Astrocyte of the hippocampus (primary cell): Measurements from ENCODE around the gene PFDN5.

ENCODE experiments used
- DNase-seq: peaks from one replicate; pipeline ENCODE4 v3.0.0; 2011; ENCODE audit warnings: low read depth, low spot score

The PFDN5 gene

DNA sequence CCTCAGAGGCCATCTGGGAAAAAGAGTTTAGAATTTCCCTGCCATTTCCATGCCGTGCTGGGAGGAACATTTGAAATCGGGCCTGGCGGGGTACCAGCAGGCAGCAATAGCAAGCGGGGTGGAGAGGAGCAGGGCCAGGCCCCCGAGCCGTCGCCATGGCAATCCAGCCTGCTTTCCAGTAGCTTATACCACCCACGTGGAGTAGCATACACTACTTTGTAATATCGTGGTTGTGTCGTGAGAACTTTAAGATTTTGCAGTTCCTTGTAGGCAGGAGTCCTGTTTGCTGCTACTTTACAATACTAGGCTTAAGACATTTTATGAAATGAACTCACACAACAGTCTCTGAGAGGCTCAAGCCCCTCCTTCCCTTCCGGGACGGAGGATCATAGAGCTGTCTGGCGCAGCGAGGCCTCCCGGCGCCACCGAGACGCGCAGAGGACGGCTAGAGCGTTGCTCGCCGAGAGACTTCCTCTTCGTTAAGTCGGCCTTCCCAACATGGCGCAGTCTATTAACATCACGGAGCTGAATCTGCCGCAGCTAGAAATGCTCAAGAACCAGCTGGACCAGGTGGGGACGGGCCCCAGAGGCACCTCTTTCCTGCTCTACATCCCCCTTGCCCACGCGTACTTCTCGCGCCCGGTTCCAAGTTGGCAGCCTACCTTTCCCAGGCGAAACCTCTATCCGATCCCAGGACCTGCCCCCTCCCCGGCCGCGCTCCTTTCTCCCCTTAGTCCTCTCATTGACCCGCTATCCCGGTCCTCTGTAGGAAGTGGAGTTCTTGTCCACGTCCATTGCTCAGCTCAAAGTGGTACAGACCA is at the start of gene PFDN5:
Gene PFDN5, plus strand, starts transcription at position 473 of the 821 bp plus-strand sequence. Its CDS starts 26 bp downstream, at position 499.
- peak; percentile 96 for DNase-seq

DNA sequence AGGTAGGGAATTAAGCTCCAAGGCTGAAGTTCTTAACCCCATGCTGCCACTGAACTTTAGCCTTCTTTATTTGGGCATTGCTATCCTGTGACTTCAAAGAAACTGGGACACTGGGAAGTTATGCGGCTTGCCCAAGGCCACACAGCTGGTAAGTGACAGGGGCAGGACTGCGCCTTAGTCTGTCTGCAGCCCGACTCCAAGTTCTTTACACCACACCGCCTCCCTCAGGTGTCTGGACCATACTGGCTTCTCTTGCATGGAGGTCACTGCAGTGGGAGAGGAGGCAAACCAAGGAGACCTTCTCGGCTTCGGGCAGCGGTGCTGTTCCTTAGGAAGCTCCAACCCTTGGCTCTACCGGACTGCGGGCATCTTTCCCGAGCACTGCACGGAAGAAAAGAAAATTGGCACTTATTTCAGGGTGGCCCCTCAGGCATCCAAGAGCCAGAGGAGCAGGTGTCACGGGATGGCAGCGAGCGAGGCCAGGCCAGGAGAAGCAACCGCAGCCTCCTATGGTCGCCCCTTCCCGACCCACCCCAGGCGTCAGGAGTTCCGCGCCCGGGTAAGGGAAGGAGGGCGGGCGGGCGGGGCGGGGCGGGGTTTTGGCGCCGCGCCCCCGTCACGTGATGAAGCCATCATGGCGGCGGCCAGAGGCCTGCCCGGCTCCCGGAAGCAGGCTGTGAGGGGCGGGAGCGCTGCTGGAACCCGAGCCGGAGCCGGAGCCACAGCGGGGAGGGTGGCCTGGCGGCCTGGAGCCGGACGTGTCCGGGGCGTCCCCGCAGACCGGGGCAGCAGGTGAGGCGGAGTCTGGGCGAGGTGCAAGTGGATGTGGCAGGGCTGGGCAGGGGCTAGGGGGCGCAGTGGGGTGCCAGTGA is 43.6 kb upstream of the PFDN5 start:
- DNase-seq: peak; percentile 90

DNA sequence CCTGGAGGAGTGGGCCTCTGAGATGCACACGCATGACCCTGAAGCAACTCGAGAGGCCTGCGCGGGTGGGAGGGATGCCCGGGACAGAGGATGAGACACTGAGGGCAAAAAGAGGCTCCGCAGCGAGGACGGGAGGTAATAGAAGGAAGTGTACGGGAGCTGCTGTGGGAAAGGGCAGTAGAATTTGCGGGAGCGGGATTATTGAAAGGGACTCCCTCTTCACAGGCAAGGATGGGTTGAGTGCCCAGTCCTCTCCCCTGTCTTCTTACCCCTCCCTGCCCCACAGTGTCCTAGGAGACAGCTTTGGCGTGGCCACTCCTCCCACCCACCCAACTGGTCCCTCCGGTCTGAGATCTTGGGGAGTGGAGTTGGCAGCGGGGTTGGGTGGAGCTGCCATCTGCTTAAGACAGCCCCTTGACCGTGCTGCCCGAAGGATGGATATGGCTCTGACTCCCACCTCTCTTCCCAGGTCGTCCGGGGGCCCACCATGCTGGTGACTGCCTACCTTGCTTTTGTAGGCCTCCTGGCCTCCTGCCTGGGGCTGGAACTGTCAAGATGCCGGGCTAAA is 42.9 kb upstream of the PFDN5 start:
- DNase-seq: no peak

DNA sequence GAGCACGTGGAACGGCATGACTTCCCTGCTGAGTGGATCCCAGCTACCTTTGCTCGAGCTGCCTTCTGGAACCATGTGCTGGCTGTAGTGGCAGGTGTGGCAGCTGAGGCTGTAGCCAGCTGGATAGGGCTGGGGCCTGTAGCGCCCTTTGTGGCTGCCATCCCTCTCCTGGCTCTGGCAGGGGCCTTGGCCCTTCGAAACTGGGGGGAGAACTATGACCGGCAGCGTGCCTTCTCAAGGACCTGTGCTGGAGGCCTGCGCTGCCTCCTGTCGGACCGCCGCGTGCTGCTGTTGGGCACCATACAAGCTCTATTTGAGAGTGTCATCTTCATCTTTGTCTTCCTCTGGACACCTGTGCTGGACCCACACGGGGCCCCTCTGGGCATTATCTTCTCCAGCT is 42.0 kb upstream of the PFDN5 start:
- DNase-seq: no peak

DNA sequence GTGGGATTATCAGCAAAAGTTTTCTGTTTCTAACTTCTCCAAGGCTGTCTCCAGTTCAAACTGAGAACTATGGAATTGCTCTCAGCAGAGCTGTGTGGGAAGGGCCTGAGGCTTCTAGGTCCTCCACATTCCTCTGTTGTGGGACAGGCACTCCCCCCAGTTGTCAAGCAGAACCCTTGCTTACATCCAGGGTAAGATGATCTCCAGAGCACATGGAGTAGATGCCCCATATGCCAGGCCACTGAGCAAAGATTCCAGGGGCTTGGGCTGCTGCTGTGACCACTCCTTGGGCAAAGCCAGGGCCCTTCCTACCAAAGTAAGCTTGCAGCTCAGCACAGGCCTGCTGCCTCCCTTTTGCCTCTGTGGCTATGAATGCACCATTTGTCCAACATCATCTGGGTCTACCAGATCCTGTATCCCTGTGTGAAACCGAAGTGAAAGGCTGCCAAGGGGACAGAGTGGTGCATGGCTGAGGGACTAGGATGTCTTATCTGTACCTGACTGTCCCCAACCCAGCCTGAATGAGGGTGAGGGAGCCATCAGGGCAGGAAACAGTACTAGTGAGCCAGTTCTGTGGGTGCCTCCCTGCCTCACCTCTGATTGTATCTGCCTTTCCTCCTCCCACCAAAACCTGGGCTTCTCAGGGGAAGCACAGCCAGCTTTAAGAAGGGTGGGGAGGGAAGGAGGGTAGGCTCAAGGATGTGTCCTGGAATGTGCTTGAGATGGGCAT is 40.4 kb upstream of the PFDN5 start:
- DNase-seq: no peak

DNA sequence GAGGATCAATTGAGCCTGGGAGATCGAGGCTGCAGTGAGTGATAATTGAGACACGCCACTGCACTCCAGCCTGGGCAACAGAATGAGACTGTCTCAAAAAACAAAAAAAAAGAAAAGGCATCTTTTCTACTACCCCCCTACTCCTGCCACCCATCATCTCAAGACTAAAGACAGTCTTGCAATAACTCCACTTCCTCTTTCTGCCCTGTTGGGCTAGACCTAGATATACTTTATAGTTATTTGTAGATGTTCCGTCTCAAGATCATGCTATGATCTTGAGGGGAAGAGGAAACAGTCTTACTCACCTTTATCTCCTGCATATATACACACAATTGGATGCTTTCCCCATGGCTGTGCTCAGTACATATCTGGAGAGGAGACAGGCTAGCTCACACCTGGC is 39.3 kb upstream of the PFDN5 start:
- no peak for DNase-seq

DNA sequence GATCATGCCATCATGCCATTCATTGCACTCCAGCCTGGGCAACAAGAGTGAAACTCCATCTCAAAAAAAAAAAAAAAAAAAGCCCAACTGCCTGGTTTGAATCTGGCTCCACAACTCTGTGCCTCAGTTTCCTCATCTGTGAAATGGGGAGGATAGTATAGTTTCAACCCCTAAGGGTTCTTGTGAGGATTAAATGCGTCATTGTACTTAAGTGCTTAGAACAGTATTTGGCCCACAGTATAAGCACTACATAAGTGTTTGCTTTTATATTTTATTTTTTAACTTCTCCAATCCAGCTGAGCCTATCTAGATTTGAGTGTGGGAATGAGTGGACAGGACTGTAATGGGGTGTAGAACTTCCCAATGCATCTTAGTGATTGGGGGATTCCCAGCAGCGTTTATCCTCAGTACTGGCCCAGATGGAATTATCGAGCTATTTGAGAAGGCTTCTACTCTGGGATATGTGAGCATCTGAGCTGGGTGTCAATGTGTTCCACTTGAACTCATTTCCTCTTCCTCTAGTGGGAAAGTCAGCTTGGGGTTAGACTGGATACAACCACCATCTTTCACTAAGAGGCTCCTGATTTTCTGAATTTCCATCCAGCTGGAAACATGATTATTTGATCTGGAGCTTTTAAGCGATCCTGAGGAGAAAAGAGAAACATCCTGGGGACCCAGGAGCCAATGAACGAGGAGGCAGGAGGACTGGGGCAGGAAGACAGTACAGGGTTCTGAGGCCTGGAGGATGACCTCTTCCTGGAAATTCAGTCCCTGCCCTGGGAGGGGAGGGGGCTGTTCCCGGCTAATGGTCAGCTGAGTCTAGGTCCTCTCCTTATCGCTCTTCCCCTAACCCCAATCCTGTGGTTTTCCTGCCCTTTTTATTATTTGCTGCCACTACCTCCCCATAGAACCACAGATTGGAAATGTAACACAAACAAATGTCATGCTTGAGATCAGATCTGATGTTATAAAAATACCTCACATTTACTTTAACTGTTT is 36.5 kb upstream of the PFDN5 start:
- DNase-seq: no peak

DNA sequence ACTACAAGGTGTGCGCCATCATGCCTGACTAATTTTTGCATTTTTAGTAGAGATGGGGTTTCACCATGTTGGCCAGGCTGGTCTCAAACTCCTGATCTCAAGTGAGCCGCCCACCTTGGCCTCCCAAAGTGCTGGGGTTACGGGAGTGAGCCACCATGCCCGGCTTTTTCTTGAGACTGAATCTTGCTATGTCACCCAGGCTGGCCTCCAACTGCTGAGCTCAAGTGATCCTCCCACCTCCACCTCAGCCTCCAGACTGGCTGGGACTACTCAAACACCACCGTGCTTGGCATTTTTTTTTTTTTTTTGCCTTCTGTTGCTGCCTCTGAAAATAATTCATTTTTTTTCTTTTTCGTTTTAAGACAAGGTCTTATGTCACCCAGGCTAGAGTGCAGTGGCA is 35.5 kb upstream of the PFDN5 start:
- no peak for DNase-seq

DNA sequence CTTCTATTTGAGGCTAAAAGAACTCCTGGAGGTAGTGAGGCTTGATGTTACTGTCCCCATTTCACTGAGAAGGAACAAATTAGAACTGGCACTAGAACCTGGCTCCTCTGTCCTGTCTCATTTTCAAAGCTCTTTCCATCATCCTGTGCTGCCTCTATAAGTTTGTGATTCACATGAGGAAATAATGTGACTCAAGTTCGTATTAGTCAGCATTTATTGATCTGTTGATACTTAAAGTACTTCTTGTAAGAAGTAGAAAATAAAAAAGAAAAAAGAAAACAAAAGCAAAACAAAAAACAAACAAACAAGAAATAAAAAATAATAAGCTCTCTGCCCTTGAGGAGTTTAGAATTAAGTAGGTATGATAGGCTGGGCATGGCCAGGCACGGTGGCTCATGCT is 29.6 kb upstream of the PFDN5 start:
- no peak for DNase-seq

DNA sequence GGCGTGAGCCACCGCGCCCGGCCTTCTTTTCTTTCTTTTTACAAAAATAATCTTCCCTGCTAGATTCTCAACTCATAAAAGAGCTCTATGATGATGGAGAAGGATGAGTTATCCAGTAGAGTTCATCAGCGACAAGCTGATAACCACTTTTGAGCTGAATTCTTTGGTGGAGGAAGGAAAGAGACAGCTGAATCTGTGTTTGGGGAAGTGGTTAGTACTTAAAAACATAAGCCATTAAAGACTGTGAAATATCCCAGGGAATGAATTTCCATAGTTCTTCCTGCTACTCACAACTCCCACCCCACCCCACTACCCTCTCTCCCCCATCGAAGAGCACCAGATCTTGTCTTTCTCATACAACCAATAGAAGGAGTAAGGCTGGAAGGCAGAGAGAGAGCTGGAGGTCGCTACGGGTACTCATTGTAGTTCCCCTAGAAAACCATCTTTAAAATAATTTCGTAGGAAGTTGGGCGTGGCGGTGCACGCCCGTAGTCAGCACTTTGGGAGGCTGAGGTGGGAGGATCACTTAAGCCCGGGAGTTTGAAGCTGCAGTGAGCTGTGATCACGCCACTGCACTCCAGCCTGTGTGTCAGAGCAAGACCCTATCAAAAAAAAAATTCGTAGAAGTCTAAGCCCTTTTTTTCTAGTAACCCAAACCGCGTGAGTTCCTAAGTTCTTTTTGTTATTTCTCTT is 27.9 kb upstream of the PFDN5 start:
- DNase-seq: no peak

DNA sequence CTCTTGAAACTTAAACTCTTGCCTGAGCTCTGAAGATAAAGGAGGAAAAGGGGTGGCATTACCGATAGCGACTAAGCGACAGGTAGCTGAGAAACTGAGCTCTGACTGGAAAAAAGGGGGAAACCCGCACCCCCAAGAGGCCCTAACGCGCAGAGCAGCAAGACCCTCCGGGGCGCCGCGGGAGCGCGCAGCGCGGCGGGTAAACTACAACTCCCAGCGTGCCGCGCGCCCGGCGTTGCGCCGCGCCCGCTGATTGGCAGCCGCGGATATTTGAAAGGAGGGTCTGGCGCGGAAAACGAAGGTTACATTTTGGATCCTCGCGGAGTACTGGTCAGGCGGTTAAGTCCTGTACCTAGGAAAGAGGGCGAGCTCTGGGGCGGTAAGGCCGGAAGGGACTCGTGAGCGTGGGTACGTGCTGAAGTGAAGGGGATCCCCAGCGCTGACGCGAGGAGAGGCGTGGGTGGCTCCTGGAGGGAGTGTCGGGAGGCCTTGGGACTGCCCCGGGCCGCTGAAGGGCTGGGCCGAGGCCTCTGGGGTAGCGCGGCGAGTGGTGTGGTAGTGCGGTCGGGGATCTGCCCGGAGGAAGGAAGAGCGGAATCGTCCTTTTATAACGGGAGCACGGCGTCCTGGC is 27.2 kb upstream of the PFDN5 start, which contains the start of gene ESPL1:
Gene ESPL1, plus strand, starts transcription at position 301 of the 631 bp plus-strand sequence. CDS start 468 bp downstream, outside the sequence.
- DNase-seq: peak; percentile 89

DNA sequence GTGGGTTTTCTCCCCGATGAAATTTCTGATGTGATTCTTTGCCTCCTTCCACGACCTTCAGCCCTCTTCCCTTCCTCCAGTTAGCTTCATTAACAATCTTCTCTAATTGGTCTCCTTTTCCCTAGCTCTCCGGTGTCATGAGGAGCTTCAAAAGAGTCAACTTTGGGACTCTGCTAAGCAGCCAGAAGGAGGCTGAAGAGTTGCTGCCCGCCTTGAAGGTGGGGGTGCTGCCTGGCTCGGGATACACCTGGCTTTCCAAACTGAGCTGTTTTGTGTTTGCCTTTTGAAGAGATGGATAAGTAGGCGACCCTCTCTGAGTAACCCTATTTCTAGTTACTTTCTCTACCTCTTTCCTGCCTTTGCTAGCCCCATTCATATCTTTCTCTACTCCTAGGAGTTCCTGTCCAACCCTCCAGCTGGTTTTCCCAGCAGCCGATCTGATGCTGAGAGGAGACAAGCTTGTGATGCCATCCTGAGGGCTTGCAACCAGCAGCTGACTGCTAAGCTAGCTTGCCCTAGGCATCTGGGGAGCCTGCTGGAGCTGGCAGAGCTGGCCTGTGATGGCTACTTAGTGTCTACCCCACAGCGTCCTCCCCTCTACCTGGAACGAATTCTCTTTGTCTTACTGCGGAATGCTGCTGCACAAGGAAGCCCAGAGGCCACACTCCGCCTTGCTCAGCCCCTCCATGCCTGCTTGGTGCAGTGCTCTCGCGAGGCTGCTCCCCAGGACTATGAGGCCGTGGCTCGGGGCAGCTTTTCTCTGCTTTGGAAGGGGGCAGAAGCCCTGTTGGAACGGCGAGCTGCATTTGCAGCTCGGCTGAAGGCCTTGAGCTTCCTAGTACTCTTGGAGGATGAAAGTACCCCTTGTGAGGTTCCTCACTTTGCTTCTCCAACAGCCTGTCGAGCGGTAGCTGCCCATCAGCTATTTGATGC is 26.4 kb upstream of the PFDN5 start:
- DNase-seq: no peak

DNA sequence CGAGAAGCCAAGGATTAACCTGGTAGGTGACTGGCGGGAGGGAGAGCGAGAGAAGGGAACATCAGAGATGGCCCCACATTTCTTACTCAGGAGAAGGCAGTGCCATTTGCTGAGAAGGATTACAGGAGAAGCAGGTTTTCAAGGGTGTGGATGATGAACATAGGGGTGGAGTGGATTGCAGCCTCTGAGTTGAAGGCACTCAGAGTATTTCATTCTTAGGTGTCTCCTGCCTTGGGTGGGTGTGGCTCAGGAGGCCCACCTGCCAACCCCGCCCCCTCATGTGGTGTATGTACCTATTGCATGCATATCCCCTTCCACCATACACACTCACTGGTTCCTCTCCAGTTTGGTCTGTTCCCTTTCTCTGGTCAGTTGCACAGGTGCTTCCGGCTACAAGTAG is 20.9 kb upstream of the PFDN5 start:
- DNase-seq: no peak

DNA sequence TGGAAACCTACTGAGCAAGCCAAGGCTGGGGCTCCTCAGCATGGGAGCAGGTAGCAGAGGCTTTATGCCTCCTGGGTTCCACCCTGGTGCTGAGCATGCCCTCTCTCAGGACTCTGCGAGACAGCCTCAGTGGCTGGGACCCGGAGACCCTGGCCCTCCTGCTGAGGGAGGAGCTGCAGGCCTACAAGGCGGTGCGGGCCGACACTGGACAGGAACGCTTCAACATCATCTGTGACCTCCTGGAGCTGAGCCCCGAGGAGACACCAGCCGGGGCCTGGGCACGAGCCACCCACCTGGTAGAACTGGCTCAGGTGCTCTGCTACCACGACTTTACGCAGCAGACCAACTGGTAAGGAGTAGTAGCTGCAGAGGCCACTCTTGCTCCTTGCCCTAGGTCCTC is 18.8 kb upstream of the PFDN5 start:
- DNase-seq: no peak

DNA sequence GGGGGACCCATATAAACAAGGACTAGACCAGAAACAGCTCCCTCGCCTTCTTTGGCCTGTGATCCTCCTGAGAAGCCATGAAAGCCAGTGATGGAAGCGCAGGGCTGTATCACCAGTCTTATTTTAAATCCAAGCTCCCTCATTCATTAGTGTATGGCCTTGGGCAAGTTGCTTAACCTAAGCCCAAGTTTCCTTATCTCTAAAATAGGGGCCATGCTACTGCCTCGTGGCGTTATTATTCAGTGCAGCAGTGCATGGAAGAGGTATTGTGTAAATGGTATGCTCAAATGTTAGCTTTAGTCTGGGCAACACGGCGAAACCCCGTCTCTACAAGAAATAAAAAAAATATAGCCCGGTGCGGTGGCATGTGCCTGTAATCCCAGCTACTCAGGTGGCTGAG is 17.4 kb upstream of the PFDN5 start:
- no peak for DNase-seq

DNA sequence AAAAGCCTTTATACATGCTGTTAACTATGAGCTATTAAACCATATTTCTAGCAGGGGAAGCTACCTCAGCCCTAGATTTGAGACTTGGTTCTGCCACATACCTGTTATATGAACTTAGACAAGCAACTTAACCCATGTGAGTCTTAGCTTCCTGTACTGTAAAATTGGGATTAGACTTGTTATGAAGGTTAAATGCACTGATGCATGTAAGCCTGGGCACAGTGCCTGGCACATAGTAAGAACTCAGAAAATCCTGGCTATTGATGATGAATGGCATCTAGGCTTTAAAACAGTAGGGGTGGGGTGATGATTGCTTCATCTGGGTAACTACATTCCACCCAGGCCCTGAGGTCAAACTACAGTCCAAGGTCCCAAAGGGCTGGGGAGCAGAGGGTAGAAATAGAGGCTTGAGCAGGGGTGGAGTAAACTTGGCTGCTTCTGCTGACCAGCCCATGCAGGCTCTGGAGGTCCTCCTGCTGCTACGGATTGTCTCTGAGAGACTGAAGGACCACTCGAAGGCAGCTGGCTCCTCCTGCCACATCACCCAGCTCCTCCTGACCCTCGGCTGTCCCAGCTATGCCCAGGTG is 16.0 kb upstream of the PFDN5 start:
- DNase-seq: no peak

DNA sequence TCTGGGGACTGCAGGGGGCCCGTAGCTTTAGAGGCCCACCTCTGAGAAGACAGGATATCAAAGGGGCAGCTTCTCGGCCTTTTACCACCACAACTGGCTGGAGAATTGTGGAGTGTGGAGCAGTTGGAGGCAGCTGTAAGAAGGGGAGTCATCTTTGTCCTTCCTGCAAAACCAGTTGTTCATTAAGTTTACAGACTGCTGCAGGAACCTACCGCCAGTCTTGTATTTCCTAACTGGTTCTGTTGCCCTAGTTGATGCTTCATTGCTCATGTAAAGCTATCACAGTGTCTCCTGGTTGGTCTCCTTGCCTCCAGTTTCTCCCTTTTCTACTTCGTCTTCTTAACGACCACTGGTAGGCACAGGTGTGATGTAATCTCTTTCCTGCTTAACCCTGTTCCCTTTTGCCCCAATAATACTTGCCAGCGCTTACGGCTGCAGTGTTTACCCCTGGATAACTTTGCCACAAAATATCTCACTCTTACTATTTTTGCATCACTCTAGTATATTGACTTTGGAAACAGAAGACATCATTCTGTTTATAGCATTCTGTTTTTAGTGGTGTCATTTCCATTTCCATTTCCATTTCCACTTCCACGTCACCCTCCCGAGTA is 15.3 kb upstream of the PFDN5 start:
- DNase-seq: no peak
